Amygdala (tissue), 56 donors: ENCODE measurements around the gene GIPC1.
A peak's percentile ranks its signal among the peaks of the same experiment; 100 is the strongest.
"Not testable (repeated sequence)": the region's sequence is repeated elsewhere in the genome, so short reads cannot be mapped to it uniquely, and the experiment has no call there.

Source experiments
- DNase-seq, 56 donors: peaks; one replicate each; lab custom pipeline; 2025; lab: John Stamatoyannopoulos, UW

GIPC1 gene

GRCh38 chr19:14519245-14519859 lies 23.4 kb upstream of the GIPC1 start:
- no peak for DNase-seq

GRCh38 chr19:14517840-14518505 lies 22.0 kb upstream of the GIPC1 start, which contains the start of gene DNAJB1:
Gene DNAJB1 (minus strand): TSS chr19:14518397. CDS start chr19:14518349, 48 bp downstream.
- peak in 55 of 56 donors; percentile 23 to 99 (median 79) for DNase-seq

- DNase-seq, result peak in 5 of 56 donors; percentile 58 to 93 (median 64)
Measured at GRCh38 chr19:14517446-14517839, 21.5 kb upstream of the GIPC1 start.

GRCh38 chr19:14516746-14517438 lies 21.0 kb upstream of the GIPC1 start:
- DNase-seq, result peak in 13 of 56 donors; percentile 21 to 86 (median 40)

- DNase-seq, result peak in 2 of 56 donors; percentile 57 to 63
Measured at GRCh38 chr19:14516048-14516534, 20.2 kb upstream of the GIPC1 start.

- DNase-seq, result peak in 5 of 56 donors; percentile 30 to 62 (median 43)
Measured at GRCh38 chr19:14515501-14516047, 19.6 kb upstream of the GIPC1 start.

- DNase-seq, result peak in 6 of 56 donors; percentile 17 to 71 (median 50)
Measured at GRCh38 chr19:14514215-14514863, 18.4 kb upstream of the GIPC1 start.

GRCh38 chr19:14512406-14512961 lies 16.6 kb upstream of the GIPC1 start:
- DNase-seq, result no peak

GRCh38 chr19:14511229-14511593 lies 15.3 kb upstream of the GIPC1 start:
- DNase-seq, result no peak

GRCh38 chr19:14510311-14511228 lies 14.6 kb upstream of the GIPC1 start:
- DNase-seq, result peak in 17 of 56 donors; percentile 12 to 77 (median 31)

GRCh38 chr19:14507704-14508542 lies 12.0 kb upstream of the GIPC1 start:
- DNase-seq, result no peak

GRCh38 chr19:14505488-14506239 lies 9.7 kb upstream of the GIPC1 start:
- peak in 7 of 56 donors; percentile 3 to 31 (median 12) for DNase-seq

- DNase-seq, result not testable (repeated sequence)
Measured at GRCh38 chr19:14504575-14504974, 8.6 kb upstream of the GIPC1 start.

- DNase-seq, result no peak
Measured at GRCh38 chr19:14503285-14503684, 7.4 kb upstream of the GIPC1 start.

GRCh38 chr19:14502334-14503092 lies 6.6 kb upstream of the GIPC1 start:
- no peak for DNase-seq

- DNase-seq, result peak in 47 of 56 donors; percentile 20 to 83 (median 51)
Measured at GRCh38 chr19:14497228-14497921, 1.4 kb upstream of the GIPC1 start.
